IPS-20b (cell line): ENCODE results near the gene ZNF346.
"Not testable (repeated sequence)": the region's sequence is repeated elsewhere in the genome, so short reads cannot be mapped to it uniquely, and the experiment has no call there.

ENCODE experiments used
- H3K27ac ChIP-seq: one replicate; pipeline ENCODE4 v1.5.1; 2013; ENCODE audit warnings: low read length
- H3K27me3 ChIP-seq: 2 replicates; pipeline ENCODE4 v1.6.1; 2013; ENCODE audit warnings: mild to moderate bottlenecking, low read length, inconsistent platforms; ENCODE audit not compliant: insufficient read depth
- H3K36me3 ChIP-seq: 2 replicates; pipeline ENCODE4 v1.6.1; 2013; ENCODE audit warnings: low read depth, mild to moderate bottlenecking, inconsistent platforms, low read length, moderate library complexity; ENCODE audit not compliant: insufficient read depth
- H3K4me1 ChIP-seq: 2 replicates; pipeline ENCODE4 v1.6.1; 2013; ENCODE audit warnings: mild to moderate bottlenecking, control low read depth, inconsistent platforms, low read length, moderate library complexity; ENCODE audit not compliant: insufficient read depth
- H3K4me3 ChIP-seq: 2 replicates; pipeline ENCODE4 v1.5.1; 2013; ENCODE audit warnings: mild to moderate bottlenecking, low read length, inconsistent platforms
- H3K9ac ChIP-seq: 2 replicates; pipeline ENCODE4 v1.6.1; 2013; ENCODE audit warnings: low read depth, mild to moderate bottlenecking, inconsistent platforms, low read length, moderate library complexity
- H3K9me3 ChIP-seq: 2 replicates; pipeline ENCODE4 v1.6.1; 2013; ENCODE audit warnings: mild to moderate bottlenecking, low read depth, low read length, inconsistent platforms; ENCODE audit not compliant: insufficient read depth

The ZNF346 gene

GRCh38 chr5:177041936-177042335, 19.4 kb downstream of the ZNF346 start:
- Histone ChIP-seq H3K27me3 (no peaks in the 10 kb centered on the region), H3K27ac (no peak overlapping the region), H3K4me3 (no peak overlapping the region), H3K9me3 (no peaks in the 10 kb centered on the region), H3K9ac (no peak overlapping the region), H3K4me1 (no peaks in the 10 kb centered on the region), H3K36me3 (peaks cover 69% of the 10 kb centered on the region)

- no peak overlapping the region for H3K4me3 ChIP-seq
- H3K9ac ChIP-seq = no peak overlapping the region
- no peak overlapping the region for H3K27ac ChIP-seq
- H3K36me3 ChIP-seq = peaks cover 71% of the 10 kb centered on the region
- H3K27me3 ChIP-seq = no peaks in the 10 kb centered on the region
- no peaks in the 10 kb centered on the region for H3K9me3 ChIP-seq
- no peaks in the 10 kb centered on the region for H3K4me1 ChIP-seq
Measured at GRCh38 chr5:177043114-177043513, 20.6 kb downstream of the ZNF346 start.

GRCh38 chr5:177043958-177044357, 21.5 kb downstream of the ZNF346 start:
- Histone ChIP-seq H3K9ac (no peak overlapping the region), H3K36me3 (peaks cover 72% of the 10 kb centered on the region), H3K9me3 (no peaks in the 10 kb centered on the region), H3K4me3 (no peak overlapping the region), H3K4me1 (no peaks in the 10 kb centered on the region), H3K27me3 (no peaks in the 10 kb centered on the region), H3K27ac (no peak overlapping the region)

GRCh38 chr5:177044641-177045040, 22.1 kb downstream of the ZNF346 start:
- H3K4me1 ChIP-seq = no peaks in the 10 kb centered on the region
- no peak overlapping the region for H3K9ac ChIP-seq
- peaks cover 79% of the 10 kb centered on the region for H3K36me3 ChIP-seq
- no peaks in the 10 kb centered on the region for H3K27me3 ChIP-seq
- no peaks in the 10 kb centered on the region for H3K9me3 ChIP-seq
- H3K4me3 ChIP-seq = no peak overlapping the region
- no peak overlapping the region for H3K27ac ChIP-seq

GRCh38 chr5:177045631-177046030, 23.1 kb downstream of the ZNF346 start:
- Histone ChIP-seq H3K27ac (no peak overlapping the region), H3K9ac (no peak overlapping the region), H3K9me3 (no peaks in the 10 kb centered on the region), H3K36me3 (peaks cover 86% of the 10 kb centered on the region), H3K4me1 (no peaks in the 10 kb centered on the region), H3K27me3 (no peaks in the 10 kb centered on the region), H3K4me3 (no peak overlapping the region)

GRCh38 chr5:177048531-177048930, 26.0 kb downstream of the ZNF346 start:
- H3K36me3 ChIP-seq = peaks cover 81% of the 10 kb centered on the region
- H3K9me3 ChIP-seq, H3K27me3 ChIP-seq, H3K9ac ChIP-seq, H3K27ac ChIP-seq, H3K4me1 ChIP-seq, H3K4me3 ChIP-seq: not testable (repeated sequence)

GRCh38 chr5:177049285-177049684, 26.8 kb downstream of the ZNF346 start:
- no peaks in the 10 kb centered on the region for H3K9me3 ChIP-seq
- no peaks in the 10 kb centered on the region for H3K27me3 ChIP-seq
- no peak overlapping the region for H3K9ac ChIP-seq
- H3K36me3 ChIP-seq = peaks cover 79% of the 10 kb centered on the region
- no peaks in the 10 kb centered on the region for H3K4me1 ChIP-seq
- H3K27ac ChIP-seq = no peak overlapping the region
- no peak overlapping the region for H3K4me3 ChIP-seq

- Histone ChIP-seq H3K9me3 (no peaks in the 10 kb centered on the region), H3K4me3 (no peak overlapping the region), H3K36me3 (peaks cover 39% of the 10 kb centered on the region), H3K4me1 (no peaks in the 10 kb centered on the region), H3K9ac (no peak overlapping the region), H3K27me3 (no peaks in the 10 kb centered on the region), H3K27ac (no peak overlapping the region)
Measured at GRCh38 chr5:177064500-177065277, 42.2 kb downstream of the ZNF346 start.

GRCh38 chr5:177065491-177065890, 43.0 kb downstream of the ZNF346 start:
- H3K4me3 ChIP-seq = no peak overlapping the region
- H3K9me3 ChIP-seq = no peaks in the 10 kb centered on the region
- H3K27me3 ChIP-seq = no peaks in the 10 kb centered on the region
- H3K4me1 ChIP-seq = no peaks in the 10 kb centered on the region
- H3K36me3 ChIP-seq = peaks cover 39% of the 10 kb centered on the region
- no peak overlapping the region for H3K27ac ChIP-seq
- no peak overlapping the region for H3K9ac ChIP-seq

- Histone ChIP-seq H3K4me1 (no peaks in the 10 kb centered on the region), H3K9me3 (no peaks in the 10 kb centered on the region), H3K36me3 (peaks cover 39% of the 10 kb centered on the region)
Measured at GRCh38 chr5:177066224-177066623, 43.7 kb downstream of the ZNF346 start.

GRCh38 chr5:177067503-177067902, 45.0 kb downstream of the ZNF346 start:
- Histone ChIP-seq H3K36me3 (peaks cover 31% of the 10 kb centered on the region), H3K9me3 (no peaks in the 10 kb centered on the region), H3K9ac (no peak overlapping the region), H3K4me1 (no peaks in the 10 kb centered on the region), H3K4me3 (no peak overlapping the region), H3K27ac (no peak overlapping the region), H3K27me3 (no peaks in the 10 kb centered on the region)

More at GRCh38 chr5:177066224-177066623, 43.7 kb downstream of the ZNF346 start:
- Histone ChIP-seq H3K9ac (no peak overlapping the region), H3K27me3 (no peaks in the 10 kb centered on the region), H3K27ac (no peak overlapping the region), H3K4me3 (no peak overlapping the region)

- no peak overlapping the region for H3K9ac ChIP-seq
- H3K27ac ChIP-seq = no peak overlapping the region
- H3K27me3 ChIP-seq = no peaks in the 10 kb centered on the region
- no peaks in the 10 kb centered on the region for H3K4me1 ChIP-seq
- H3K9me3 ChIP-seq = no peaks in the 10 kb centered on the region
- no peak overlapping the region for H3K4me3 ChIP-seq
- H3K36me3 ChIP-seq = peaks cover 8% of the 10 kb centered on the region; the same call in 1 of the 2 replicates
Measured at GRCh38 chr5:177070536-177071191, 48.2 kb downstream of the ZNF346 start.
